K562 (cell line): ENCODE measurements around the gene CPT1A. TPM values are rescaled to one million over a fixed set of nuclear protein-coding genes. Genes with fewer than 3 reads are reported as not detected.

Experiments used
- ETS2 ChIP-seq: IDR thresholded peaks from 2 replicates; pipeline ENCODE4 v1.6.1; 2016; ENCODE audit warnings: borderline replicate concordance, missing genetic modification characterization, mild to moderate bottlenecking, moderate library complexity, missing compliant biosample characterization; ENCODE audit not compliant: poor library complexity, severe bottlenecking
- IRF1 ChIP-seq: sonication (generic); formaldehyde crosslinking; IDR thresholded peaks from 2 replicates; pipeline ENCODE4 v1.8.0; 2022; ENCODE audit warnings: missing genetic modification reagents, mild to moderate bottlenecking, borderline replicate concordance
- KLF16 ChIP-seq: IDR thresholded peaks from 2 replicates; pipeline ENCODE4 v1.6.1; 2016; ENCODE audit warnings: antibody characterized with exemption
- NUFIP1 ChIP-seq: fragments of 450-650 bp; IDR thresholded peaks from 2 replicates; pipeline ENCODE4 v1.6.1; 2018; ENCODE audit not compliant: partially characterized antibody
- OTX1 ChIP-seq: fragments of 450-650 bp; formaldehyde crosslinking; IDR thresholded peaks from 2 replicates; pipeline ENCODE4 v1.4.0; 2022; ENCODE audit warnings: mild to moderate bottlenecking
- PRDM10 ChIP-seq: fragments of 450-650 bp; IDR thresholded peaks from 2 replicates; pipeline ENCODE4 v1.6.1; 2018; ENCODE audit not compliant: partially characterized antibody
- REST ChIP-seq, 2 experiments: fragments of 450-650 bp; formaldehyde crosslinking in 1 of 2; IDR thresholded peaks; 2 replicates each; pipeline versions ENCODE4 v1.4.0 to v1.6.1; 2014 to 2020; ENCODE audit warnings: mild to moderate bottlenecking in 2 of 2, borderline replicate concordance in 1 of 2, low read depth in 1 of 2
- TAF7 ChIP-seq: fragments of 450-650 bp; IDR thresholded peaks from 2 replicates; pipeline ENCODE4 v1.6.1; 2016; ENCODE audit warnings: missing genetic modification characterization, missing compliant biosample characterization
- TCF15 ChIP-seq: fragments of 250-450 bp; sonication (Bioruptor Pico); IDR thresholded peaks from 2 replicates; pipeline ENCODE4 v1.8.0; 2022; ENCODE audit warnings: moderate library complexity, mild to moderate bottlenecking, inconsistent platforms
- TCF3 ChIP-seq: sonication (generic); formaldehyde crosslinking; IDR thresholded peaks from 2 replicates; pipeline ENCODE4 v1.4.0; 2020; ENCODE audit warnings: mild to moderate bottlenecking, missing genetic modification reagents
- TOE1 ChIP-seq, 2 experiments: fragments of 450-650 bp in 1 of 2; sonication (generic) in 1 of 2; formaldehyde crosslinking in 1 of 2; IDR thresholded peaks; 2 replicates each; pipeline versions ENCODE4 v1.7.1 to v1.8.0; 2016 to 2022; ENCODE audit warnings: borderline replicate concordance in 2 of 2, mild to moderate bottlenecking in 2 of 2, antibody characterized with exemption in 1 of 2, inconsistent platforms in 1 of 2, low read depth in 1 of 2, missing genetic modification reagents in 1 of 2, moderate library complexity in 1 of 2
- ZNF12 ChIP-seq: sonication (generic); formaldehyde crosslinking; IDR thresholded peaks from 2 replicates; pipeline ENCODE4 v1.4.0; 2020; ENCODE audit warnings: mild to moderate bottlenecking, missing genetic modification reagents
- ZNF23 ChIP-seq: fragments of 250-450 bp; sonication (Bioruptor Pico); IDR thresholded peaks from 2 replicates; pipeline ENCODE4 v1.4.0; 2020; ENCODE audit warnings: mild to moderate bottlenecking
- polyA plus RNA-seq, 8 experiments: library from polyadenylated mRNA; depleted of rRNA in 4 of 8; stranded (reverse) in 5 of 8; unstranded in 3 of 8; fragments of >200 nt; fragmentation: Nextera tagmentation in 2 of 8; fragmentation: Illumina TruSeq in 1 of 8; extraction: Ambion mirVana in 2 of 8; extraction: Trizol in 1 of 8; gene quantifications; 2 replicates each; pipeline versions ENCODE4 v1.2.1 to v1.2.3, GENCODE V29; 2011 to 2014; ENCODE audit warnings: inconsistent platforms in 1 of 8, missing spikeins in 1 of 8
- total RNA-seq, 7 experiments: library from RNA; depleted of rRNA in 6 of 7; stranded (reverse); fragments of >200 nt in 6 of 7; fragmentation: Illumina TruSeq in 2 of 7; extraction: Trizol in 2 of 7; gene quantifications; 2 replicates each; pipeline versions ENCODE4 v1.2.1 to v1.2.3, GENCODE V29; 2011 to 2021; ENCODE audit warnings: low replicate concordance in 1 of 7

Gene CPT1A
- total and polyA plus RNA-seq, 9 of the 15 experiments (the other 6 are each of a cell fraction or from before 2014, with no cell fraction given) = 2.6 to 29.1 (median 12.3) TPM

- no peak for TF ChIP-seq NUFIP1
- TF ChIP-seq TOE1 (IDR thresholded peaks at IDR 0.05; ENCODE audit: borderline replicate concordance) = peak; percentile 99
- no peak for TF ChIP-seq TOE1 (CRISPR knock-in tag; IDR thresholded peaks at IDR 0.05; ENCODE audit: borderline replicate concordance, low read depth)
- no peak for TF ChIP-seq TAF7 (tag)
- TF ChIP-seq REST (IDR thresholded peaks at IDR 0.05; ENCODE audit: borderline replicate concordance) = peak; percentile 90
- TF ChIP-seq REST (CRISPR knock-in tag; IDR thresholded peaks at IDR 0.05; ENCODE audit: low read depth) = no peak
- no peak for TF ChIP-seq KLF16
- no peak for TF ChIP-seq ZNF12 (CRISPR knock-in tag)
- TF ChIP-seq ETS2 (tag) = no peak
- no peak for TF ChIP-seq ZNF23
- 0 out of 2 replicates have a peak, but pooled peaks have one; percentile 13 for TF ChIP-seq TCF3 (CRISPR knock-in tag)
- TF ChIP-seq OTX1 (CRISPR knock-in tag) = no peak
- peak; percentile 19 for TF ChIP-seq PRDM10
- no peak for TF ChIP-seq TCF15 (CRISPR knock-in tag)
- no peak for TF ChIP-seq IRF1 (CRISPR knock-in tag)
These were observed 2.5 kb downstream of the CPT1A start (continued) for GRCh38 chr11:68839054-68839865.
